Thymus (tissue), 11 donors: ENCODE data around the gene INHBB. TPM values are rescaled to one million over a fixed set of nuclear protein-coding genes. Genes with fewer than 3 reads are reported as not detected.

ENCODE experiments used
- DNase-seq, 9 donors: peaks; one replicate each; pipeline ENCODE4 v3.0.0-alpha.2; 2013; ENCODE audit warnings: low spot score in 9 of 9, low read depth in 6 of 9, missing footprints in 1 of 9
- H3K27ac ChIP-seq, 2 donors: one replicate each; pipeline ENCODE4 v1.5.1; 2013; ENCODE audit warnings: control low read depth in 1 of 2, low read depth in 1 of 2, low read length in 1 of 2, mild to moderate bottlenecking in 1 of 2, moderate library complexity in 1 of 2
- H3K27me3 ChIP-seq, 2 donors: one replicate each; pipeline ENCODE4 v1.5.1; 2013; ENCODE audit warnings: low read length in 1 of 2; ENCODE audit not compliant: control insufficient read depth in 2 of 2, insufficient read depth in 1 of 2
- H3K36me3 ChIP-seq, 2 donors: one replicate each; pipeline ENCODE4 v1.5.1; 2013; ENCODE audit warnings: low read length in 1 of 2, mild to moderate bottlenecking in 1 of 2, moderate library complexity in 1 of 2; ENCODE audit not compliant: control insufficient read depth in 2 of 2, insufficient read depth in 2 of 2
- H3K4me1 ChIP-seq, 2 donors: one replicate each; pipeline ENCODE4 v1.5.1; 2013; ENCODE audit warnings: low read length in 2 of 2; ENCODE audit not compliant: control insufficient read depth in 2 of 2, insufficient read depth in 2 of 2
- H3K4me3 ChIP-seq, 2 donors: one replicate each; pipeline ENCODE4 v1.5.1; 2013; ENCODE audit warnings: low read length in 2 of 2, control low read depth in 1 of 2, mild to moderate bottlenecking in 1 of 2
- H3K9me3 ChIP-seq, 2 donors: one replicate each; pipeline ENCODE4 v1.5.1; 2013; ENCODE audit warnings: low read length in 1 of 2, mild to moderate bottlenecking in 1 of 2; ENCODE audit not compliant: control insufficient read depth in 2 of 2, insufficient read depth in 1 of 2
- WGBS: extraction: QIAGEN DNeasy Blood & Tissue Kit; methylation state at CpG from one replicate; pipeline ENCODE4 v1.1.7; 2013; 5-methylcytosine and 5-hydroxymethylcytosine counted together
- polyA plus RNA-seq: library from polyadenylated mRNA; stranded (reverse); fragments of 200-250 nt; gene quantifications from one replicate; pipeline ENCODE4 v1.2.3, GENCODE V29; 2013
- total RNA-seq: library from RNA; stranded (reverse); fragments of 120-200 nt; gene quantifications from one replicate; pipeline ENCODE4 v1.2.4, GENCODE V29; 2013
- donor health status: healthy.

The INHBB gene
- total and polyA plus RNA-seq, 2 donors = 0.09 to 9.0 TPM

DNA sequence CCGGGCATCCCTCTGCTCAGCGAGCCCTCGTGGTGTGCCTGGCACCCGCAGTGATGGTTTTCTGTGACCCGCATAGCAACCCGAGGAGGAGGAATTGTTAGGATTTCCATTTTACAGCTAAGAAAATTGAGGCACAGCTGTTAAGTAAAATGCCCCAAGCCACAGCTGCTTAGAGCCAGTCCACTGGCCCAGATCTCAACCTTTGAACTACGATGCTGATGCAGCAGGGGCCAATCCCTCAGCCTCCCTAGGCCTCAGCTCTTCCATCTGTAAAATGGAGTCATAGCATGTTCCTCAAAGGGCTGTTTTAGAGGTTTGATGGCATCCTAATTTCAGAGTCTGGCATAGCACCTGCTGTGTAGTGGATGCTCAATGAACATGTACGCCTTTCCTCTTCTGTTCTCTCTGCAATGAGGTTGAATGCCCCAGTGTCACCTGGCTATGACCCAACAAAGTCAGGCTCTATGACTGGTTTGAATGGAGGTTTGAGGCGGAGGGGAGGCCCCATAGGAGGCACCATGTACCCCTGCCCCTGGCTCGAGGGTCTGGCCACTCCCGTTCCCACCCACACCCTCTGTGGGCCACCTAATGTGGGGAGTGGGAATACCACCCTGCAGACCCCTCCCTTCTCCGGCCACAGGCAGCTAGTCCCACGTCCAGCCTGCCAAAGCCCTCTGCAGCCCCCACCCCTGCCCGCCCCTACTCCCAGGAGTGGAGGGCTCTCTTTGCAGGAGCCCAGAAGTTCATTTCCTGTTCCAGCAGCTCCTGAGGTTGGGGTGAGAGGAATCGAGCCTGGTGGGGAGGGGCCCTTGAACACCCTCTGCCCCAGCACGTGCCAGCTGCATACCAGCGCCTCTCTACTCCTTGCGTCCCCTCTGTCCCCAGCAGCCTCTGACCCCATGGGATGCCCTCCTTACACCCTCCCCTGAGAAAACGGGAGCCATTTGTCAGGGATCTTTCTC, 31.0 kb downstream of the INHBB start:
- Histone ChIP-seq H3K4me1 (no peaks in the 10 kb centered on the region), H3K9me3 (no peaks in the 10 kb centered on the region), H3K36me3 (no peaks in the 10 kb centered on the region), H3K4me3 (no peak overlapping the region), H3K27me3 (peaks cover 0 to 6% of the 10 kb centered on the region in 2 donors), H3K27ac (no peak overlapping the region)
- no peak for DNase-seq
- WGBS = 81% methylated on average over 19 of the region's 19 CpGs

- no peak for DNase-seq
- H3K27me3 ChIP-seq = peaks cover 0 to 6% of the 10 kb centered on the region in 2 donors
- H3K9me3 ChIP-seq = no peaks in the 10 kb centered on the region
- WGBS = 87% methylated on average over 3 of the region's 3 CpGs
- H3K4me1 ChIP-seq = no peaks in the 10 kb centered on the region
- H3K36me3 ChIP-seq = no peaks in the 10 kb centered on the region
- H3K27ac ChIP-seq = no peak overlapping the region
- H3K4me3 ChIP-seq = no peak overlapping the region
Measured at GRCh38 chr2:120378605-120379004, 32.7 kb downstream of the INHBB start.

DNA sequence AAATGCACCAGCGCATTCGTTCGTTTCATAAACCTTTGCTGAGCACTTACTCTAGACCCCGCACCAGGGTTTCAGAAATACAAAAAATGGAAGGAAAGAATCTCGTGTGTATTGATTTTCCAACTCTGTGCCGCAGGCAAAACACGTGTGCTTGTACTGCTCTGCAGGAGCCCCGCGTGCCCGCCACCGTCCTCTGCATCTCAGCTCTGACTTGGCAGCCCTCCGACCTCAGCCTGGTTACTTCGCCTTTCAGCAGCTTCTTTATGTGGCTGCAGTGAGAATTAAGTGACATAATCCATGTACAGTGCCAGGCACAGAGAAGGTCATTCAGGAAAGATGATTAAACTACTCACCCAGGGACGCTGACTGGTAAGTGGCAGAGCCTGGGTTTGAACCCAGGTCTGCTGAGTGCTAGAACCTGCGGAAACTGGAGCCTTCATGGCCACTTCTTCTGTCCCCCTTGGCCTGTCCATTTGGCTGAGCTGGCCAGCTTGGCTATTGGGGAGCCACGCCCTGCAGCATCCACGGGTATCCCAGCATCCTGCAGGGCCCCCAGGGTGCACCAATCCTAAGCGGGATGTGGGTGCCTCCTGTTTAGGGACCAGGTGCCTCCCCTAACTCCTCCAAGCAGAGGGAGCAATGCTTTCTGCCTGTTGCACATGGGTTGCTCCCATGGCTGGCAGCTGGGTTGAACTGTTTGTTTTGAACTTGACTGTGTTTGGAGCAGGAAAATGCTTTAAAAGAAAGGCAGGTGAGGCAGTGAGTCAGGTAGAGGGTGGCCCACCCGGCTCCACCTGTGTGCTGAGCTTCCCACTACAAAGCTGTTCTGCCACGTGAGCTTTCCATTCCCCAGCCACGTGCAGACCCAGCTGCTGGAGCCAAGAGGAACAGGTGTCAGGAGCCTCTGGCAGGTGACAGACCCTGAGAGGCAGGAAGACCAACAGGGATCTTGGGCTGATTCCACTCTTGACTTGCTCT, 34.3 kb downstream of the INHBB start:
- Histone ChIP-seq H3K4me3 (no peak overlapping the region), H3K4me1 (no peaks in the 10 kb centered on the region), H3K36me3 (no peaks in the 10 kb centered on the region), H3K27ac (no peak overlapping the region), H3K27me3 (peaks cover 0 to 2% of the 10 kb centered on the region in 2 donors), H3K9me3 (no peaks in the 10 kb centered on the region)
- 86% methylated on average over 21 of the region's 21 CpGs for WGBS
- DNase-seq = no peak

DNA sequence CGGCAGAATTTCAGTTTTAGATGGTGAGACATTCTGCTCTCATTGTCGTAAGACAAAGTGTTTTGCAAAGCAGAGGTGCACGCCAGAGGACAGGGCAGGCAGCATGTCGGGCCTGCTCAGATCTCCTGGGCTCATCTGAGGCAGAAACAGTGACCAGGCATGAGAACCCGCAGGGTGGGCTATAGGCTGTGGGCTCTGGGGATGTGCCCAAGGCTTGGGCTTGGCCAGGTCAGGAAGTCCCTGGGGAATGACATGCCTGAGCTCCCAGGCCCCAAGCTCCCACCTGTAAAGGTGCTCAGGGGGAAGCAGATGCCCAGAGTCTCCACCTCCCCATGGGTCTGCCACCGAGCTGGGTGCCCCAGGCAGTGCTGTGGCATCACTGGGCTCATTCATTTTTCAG, 35.3 kb downstream of the INHBB start:
- H3K4me3 ChIP-seq = no peak overlapping the region
- H3K9me3 ChIP-seq = no peaks in the 10 kb centered on the region
- H3K27me3 ChIP-seq = no peaks in the 10 kb centered on the region
- no peaks in the 10 kb centered on the region for H3K4me1 ChIP-seq
- no peak overlapping the region for H3K27ac ChIP-seq
- 84% methylated on average over 6 of the region's 6 CpGs for WGBS
- DNase-seq = no peak
- H3K36me3 ChIP-seq = no peaks in the 10 kb centered on the region

DNA sequence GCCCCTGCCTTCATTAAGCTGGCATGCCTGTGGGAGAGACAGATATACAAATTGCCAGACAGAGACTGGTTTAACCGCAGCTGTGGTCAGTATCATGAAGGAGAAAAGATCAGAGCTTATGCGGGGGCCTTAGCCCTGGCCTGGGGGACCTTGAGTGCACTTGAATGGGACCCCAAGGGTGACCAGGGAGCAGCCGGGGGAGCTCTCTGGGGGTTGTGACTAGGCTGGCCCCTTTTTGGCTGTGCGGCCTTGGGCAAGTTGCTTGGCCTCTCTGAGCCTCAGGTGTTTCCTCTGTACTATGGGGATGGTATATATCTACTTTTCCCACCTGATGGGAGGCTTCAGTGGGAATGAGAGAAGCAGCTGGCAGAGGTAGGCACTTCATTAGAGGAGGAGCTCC, 35.7 kb downstream of the INHBB start:
- Histone ChIP-seq H3K36me3 (no peaks in the 10 kb centered on the region), H3K4me1 (no peaks in the 10 kb centered on the region), H3K9me3 (no peaks in the 10 kb centered on the region), H3K27ac (no peak overlapping the region), H3K4me3 (no peak overlapping the region), H3K27me3 (no peaks in the 10 kb centered on the region)
- no peak for DNase-seq
- 85% methylated on average over 4 of the region's 4 CpGs for WGBS

GRCh38 chr2:120382541-120383144, 36.7 kb downstream of the INHBB start:
- no peak overlapping the region for H3K27ac ChIP-seq
- no peaks in the 10 kb centered on the region for H3K9me3 ChIP-seq
- H3K4me3 ChIP-seq = no peak overlapping the region
- no peak for DNase-seq
- H3K27me3 ChIP-seq = no peaks in the 10 kb centered on the region
- H3K36me3 ChIP-seq = no peaks in the 10 kb centered on the region
- 95% methylated on average over 11 of the region's 11 CpGs for WGBS
- H3K4me1 ChIP-seq = no peaks in the 10 kb centered on the region

- Histone ChIP-seq H3K4me3 (no peak overlapping the region), H3K36me3 (no peaks in the 10 kb centered on the region), H3K27me3 (no peaks in the 10 kb centered on the region), H3K9me3 (no peaks in the 10 kb centered on the region), H3K27ac (no peak overlapping the region), H3K4me1 (no peaks in the 10 kb centered on the region)
- WGBS = 97% methylated on average over 7 of the region's 7 CpGs
- no peak for DNase-seq
Measured at GRCh38 chr2:120383191-120383590, 37.3 kb downstream of the INHBB start.

- 93% methylated on average over 13 of the region's 13 CpGs for WGBS
- no peaks in the 10 kb centered on the region for H3K36me3 ChIP-seq
- no peak overlapping the region for H3K27ac ChIP-seq
- DNase-seq = no peak
- no peaks in the 10 kb centered on the region for H3K9me3 ChIP-seq
- H3K4me3 ChIP-seq = no peak overlapping the region
- no peaks in the 10 kb centered on the region for H3K4me1 ChIP-seq
- no peaks in the 10 kb centered on the region for H3K27me3 ChIP-seq
Measured at GRCh38 chr2:120383631-120384340, 37.9 kb downstream of the INHBB start.
